Activated CD8-positive, alpha-beta T cell treated with anti-CD3 and anti-CD28 coated beads for 36 hours (primary cell): Measurements from ENCODE around the gene PIAS4. TPM values are rescaled to one million over a fixed set of nuclear protein-coding genes. Genes with fewer than 3 reads are reported as not detected.

Source experiments
- ATAC-seq: fragments of 200-7000 bp; cut with Tn5 transposase; one replicate; pipeline ENCODE4 v1.10.0; 2021; ENCODE audit warnings: mild to moderate bottlenecking, moderate library complexity
- CTCF ChIA-PET: fragments of 350-600 bp; sonication (Branson Sonifier 250); formaldehyde crosslinking; loops from one replicate; lab custom pipeline; 2021; ENCODE audit warnings: antibody characterized with exemption; lab: Charles Lee
- POLR2A ChIA-PET: fragments of 350-600 bp; sonication (Branson Sonifier 250); formaldehyde crosslinking; loops from one replicate; lab custom pipeline; 2021; ENCODE audit warnings: antibody characterized with exemption; lab: Charles Lee
- DNase-seq: peaks from one replicate; pipeline ENCODE4 v3.0.0-alpha.2; 2020
- H3K27ac Mint-ChIP-seq: one replicate; pipeline ENCODE4 v1.8.0; 2021; ENCODE audit warnings: mild to moderate bottlenecking, mixed read lengths
- H3K27me3 Mint-ChIP-seq: one replicate; pipeline ENCODE4 v1.8.0; 2021; ENCODE audit warnings: mixed read lengths
- H3K36me3 Mint-ChIP-seq: one replicate; pipeline ENCODE4 v1.8.0; 2021; ENCODE audit warnings: low read depth, mixed read lengths
- H3K4me1 Mint-ChIP-seq: one replicate; pipeline ENCODE4 v1.8.0; 2021; ENCODE audit warnings: low read depth, mixed read lengths
- H3K4me3 Mint-ChIP-seq: one replicate; pipeline ENCODE4 v1.8.0; 2021; ENCODE audit warnings: mild to moderate bottlenecking, moderate library complexity, mixed read lengths
- H3K9me3 Mint-ChIP-seq: one replicate; pipeline ENCODE4 v1.8.0; 2021; ENCODE audit warnings: mixed read lengths
- CTCF ChIP-seq: fragments of 200-600 bp; IDR thresholded peaks from one replicate; pipeline ENCODE4 v1.8.0; 2022; ENCODE audit warnings: antibody characterized with exemption, mild to moderate bottlenecking
- intact Hi-C: fragments of 100-400 bp; cut with micrococcal nuclease; formaldehyde crosslinking; loops from one replicate; pipeline ENCODE4 v1.10.0; 2022
- total RNA-seq, 2 experiments: library from RNA; stranded (reverse); gene quantifications; one replicate each; pipeline ENCODE4 v1.2.3, GENCODE V29; 2021

Gene PIAS4
- total RNA-seq, 2 experiments from 2014 or later: 22.2 TPM

DNA sequence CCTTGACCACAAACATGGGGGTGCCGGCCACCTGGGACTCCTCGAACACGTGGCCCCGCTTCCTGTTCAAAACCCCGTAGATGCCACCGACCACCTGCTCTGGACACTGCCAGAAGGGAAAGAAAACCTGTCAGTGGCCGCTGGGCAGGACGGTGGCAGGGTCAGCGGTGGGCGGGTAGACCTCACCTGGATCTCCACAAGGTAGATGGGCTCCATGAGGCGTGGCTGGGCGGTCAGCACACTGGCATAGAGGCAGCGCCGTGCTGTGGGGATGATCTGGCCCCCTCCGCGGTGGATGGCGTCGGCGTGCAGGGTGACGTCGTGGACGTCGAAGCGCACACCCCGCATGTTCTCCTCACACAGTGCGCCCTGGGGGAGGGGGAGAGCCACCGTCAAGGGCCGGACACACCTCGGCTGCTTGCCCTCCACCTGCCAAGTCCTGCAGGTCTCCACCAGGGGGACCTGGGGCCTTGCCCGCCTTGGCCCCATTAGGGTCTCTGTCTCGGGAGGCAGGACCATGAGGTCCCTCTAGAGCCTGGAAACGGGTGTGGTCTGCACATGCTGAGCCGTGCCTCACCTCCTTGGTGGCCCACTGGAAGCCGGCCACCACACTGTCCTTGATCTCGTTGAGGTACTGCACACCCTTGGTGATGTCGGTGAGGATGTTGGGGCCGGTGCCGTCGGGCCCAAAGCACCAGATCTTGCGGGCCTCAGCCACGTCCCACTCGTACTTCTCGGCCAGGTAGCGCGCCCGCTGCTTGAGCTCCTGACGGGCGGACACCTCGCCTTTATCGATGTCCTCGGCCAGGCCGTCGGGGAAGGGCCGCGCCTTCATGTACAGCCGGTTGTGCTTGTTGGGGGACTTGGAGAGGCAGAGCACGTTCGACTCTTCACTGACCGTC, 30.0 kb upstream of the PIAS4 start:
- H3K4me3 Mint-ChIP-seq: no peak overlapping the region
- ATAC-seq: no peak
- no peak for TF ChIP-seq CTCF
- ChIA-PET CTCF (no interaction called here), POLR2A (interaction anchor here (0.6 to 3.5 kb wide), 5 partner anchors 7 to 421 kb away, joined by 3 to 78 read pairs (median 6); partner anchors contain the start of gene EEF2)
- no peaks in the 10 kb centered on the region for H3K27me3 Mint-ChIP-seq
- H3K27ac Mint-ChIP-seq: peak overlapping the region; percentile 48
- intact Hi-C loops: no loop called here
- peaks cover 22% of the 10 kb centered on the region for H3K4me1 Mint-ChIP-seq
- no peaks in the 10 kb centered on the region for H3K9me3 Mint-ChIP-seq
- DNase-seq: no peak
- peaks cover 59% of the 10 kb centered on the region for H3K36me3 Mint-ChIP-seq

DNA sequence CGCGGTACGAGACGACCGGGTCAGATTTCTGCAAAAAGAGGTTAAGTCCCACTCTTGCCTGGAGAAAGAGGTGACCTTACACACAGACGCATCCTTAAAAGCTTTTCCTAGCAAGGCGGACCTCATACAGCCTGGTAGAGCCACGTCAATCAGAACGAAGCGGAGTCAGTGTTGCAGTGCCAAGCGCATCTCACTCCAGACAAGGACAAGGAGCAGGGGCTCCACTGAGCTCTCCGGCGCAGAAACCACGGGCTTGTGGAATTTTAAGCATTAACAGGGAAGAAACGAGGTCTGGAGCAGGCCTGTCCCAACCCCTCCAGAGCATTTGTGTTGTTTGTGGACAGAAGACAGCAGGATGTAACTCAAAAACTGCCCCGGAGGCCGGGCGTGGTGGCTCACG, 29.4 kb upstream of the PIAS4 start:
- ATAC-seq (no peak), DNase-seq (no peak)
- Mint-ChIP-seq H3K4me1 (peaks cover 28% of the 10 kb centered on the region), H3K4me3 (no peak overlapping the region), H3K36me3 (peaks cover 65% of the 10 kb centered on the region), H3K9me3 (no peaks in the 10 kb centered on the region), H3K27ac (peak overlapping the region; percentile 48), H3K27me3 (no peaks in the 10 kb centered on the region)
- ChIA-PET POLR2A (interaction anchor here (0.6 to 2.4 kb wide), 5 partner anchors 10 to 422 kb away, joined by 3 to 12 read pairs (median 6); no protein-coding TSS in a partner anchor), CTCF (no interaction called here)
- no peak for TF ChIP-seq CTCF
- intact Hi-C loops: no loop called here

DNA sequence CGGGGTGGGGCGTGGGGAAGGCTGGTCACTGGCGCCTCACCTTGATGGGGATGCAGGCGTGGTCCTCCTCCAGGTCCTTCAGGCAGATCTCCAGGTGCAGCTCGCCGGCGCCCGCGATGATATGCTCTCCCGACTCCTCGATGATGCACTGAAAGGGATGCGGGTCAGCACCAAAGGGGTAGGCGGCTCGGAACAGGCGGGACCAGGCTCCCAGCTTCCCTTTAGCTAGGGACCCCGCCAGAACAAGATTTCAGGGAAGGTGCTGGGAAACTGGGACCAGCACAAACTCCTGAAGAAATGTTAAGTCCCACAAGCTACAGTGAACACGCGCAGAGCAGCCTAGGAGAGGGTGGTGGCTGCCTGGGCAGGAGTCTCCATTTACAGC, 28.3 kb upstream of the PIAS4 start:
- peak overlapping the region; percentile 38 for H3K27ac Mint-ChIP-seq
- H3K4me1 Mint-ChIP-seq: peaks cover 39% of the 10 kb centered on the region
- ChIA-PET POLR2A (interaction anchor here (0.6 to 7.8 kb wide), 6 partner anchors 7 to 1739 kb away, joined by 3 to 131 read pairs (median 9); partner anchors contain the start of gene DAPK3), CTCF (interaction anchor here (1.7 kb wide), 1 partner anchor 9 kb away, joined by 9 read pairs; no protein-coding TSS in a partner anchor)
- no peak overlapping the region for H3K4me3 Mint-ChIP-seq
- TF ChIP-seq CTCF: no peak
- DNase-seq: no peak
- H3K36me3 Mint-ChIP-seq: peaks cover 77% of the 10 kb centered on the region
- intact Hi-C loops: no loop called here
- no peaks in the 10 kb centered on the region for H3K27me3 Mint-ChIP-seq
- no peak for ATAC-seq
- no peaks in the 10 kb centered on the region for H3K9me3 Mint-ChIP-seq

DNA sequence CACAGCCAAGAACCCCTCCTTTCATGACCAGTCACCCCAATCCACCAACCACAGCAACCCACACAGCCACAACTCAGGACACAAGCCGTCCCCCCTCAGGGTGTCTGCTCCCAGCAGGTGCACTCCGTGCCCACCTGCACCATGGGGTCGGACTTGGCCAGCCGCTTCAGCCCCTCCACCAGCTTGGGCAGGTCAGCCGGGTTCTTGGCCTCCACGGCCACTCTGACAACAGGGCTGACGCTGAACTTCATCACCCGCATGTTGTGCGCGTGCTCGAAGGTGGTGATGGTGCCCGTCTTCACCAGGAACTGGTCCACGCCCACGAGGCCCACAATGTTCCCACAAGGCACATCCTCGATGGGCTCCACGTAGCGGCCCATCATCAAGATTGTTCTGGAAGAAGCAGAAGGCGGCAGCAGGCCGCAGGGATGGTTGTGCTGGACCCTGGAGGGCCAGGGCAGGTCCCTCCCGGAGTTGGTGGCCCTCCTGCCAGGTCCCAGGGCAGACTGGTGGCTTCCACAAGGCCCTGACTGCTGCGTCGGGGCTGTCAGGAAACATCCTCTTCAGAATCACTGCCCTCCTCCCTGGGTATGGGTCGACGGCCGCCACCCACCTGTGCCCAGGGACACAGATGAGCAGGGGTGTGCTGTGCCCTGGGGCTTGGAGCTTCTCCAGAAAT, 27.7 kb upstream of the PIAS4 start:
- no peak for ATAC-seq
- ChIA-PET POLR2A (interaction anchor here (0.6 to 7.8 kb wide), 5 partner anchors 8 to 1739 kb away, joined by 3 to 131 read pairs (median 12); partner anchors contain the start of gene DAPK3), CTCF (interaction anchor here (1.7 kb wide), 1 partner anchor 8 kb away, joined by 9 read pairs; no protein-coding TSS in a partner anchor)
- Mint-ChIP-seq H3K9me3 (no peaks in the 10 kb centered on the region), H3K27ac (peak overlapping the region; percentile 38), H3K4me1 (peaks cover 39% of the 10 kb centered on the region), H3K4me3 (no peak overlapping the region), H3K27me3 (no peaks in the 10 kb centered on the region), H3K36me3 (peaks cover 82% of the 10 kb centered on the region)
- no peak for TF ChIP-seq CTCF
- DNase-seq: no peak
- intact Hi-C loops: no loop called here
